SK-N-MC (cell line): ENCODE results near the gene FAM200B.

Experiments used
- EZH2 ChIP-seq: fragments of 200-600 bp; sonication (generic); IDR thresholded peaks from one replicate; pipeline ENCODE4 v1.6.1; 2017; ENCODE audit warnings: antibody characterized with exemption
- POLR2AphosphoS5 ChIP-seq: IDR thresholded peaks from 2 replicates; pipeline ENCODE4 v1.6.1; 2012; ENCODE audit warnings: mild to moderate bottlenecking, low read depth, low read length, borderline replicate concordance

- TF ChIP-seq EZH2, result no peak
- TF ChIP-seq POLR2AphosphoS5, result no peak
Observed at GRCh38 chr4:15694431-15694830, 12.8 kb downstream of the FAM200B start.
